ENCODE measurements around the gene KXD1.

DNA sequence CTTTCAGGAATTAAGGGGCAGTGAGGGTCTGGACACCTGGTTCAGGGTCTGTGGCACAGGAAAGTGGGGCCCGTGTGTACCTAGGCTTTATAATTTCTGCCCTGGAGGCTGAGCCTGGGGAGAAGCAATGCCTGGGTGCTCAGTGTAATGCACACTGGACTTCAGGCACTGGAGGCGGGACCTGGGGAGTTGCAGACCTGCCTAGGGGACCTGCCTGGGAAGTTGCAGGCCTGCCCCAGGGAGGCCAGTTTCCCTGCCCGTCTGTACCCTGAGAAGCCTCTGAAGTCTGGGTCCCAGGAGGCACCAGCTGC, 52.5 kb downstream of the KXD1 start:
- TF ChIP-seq, protein P1, sequence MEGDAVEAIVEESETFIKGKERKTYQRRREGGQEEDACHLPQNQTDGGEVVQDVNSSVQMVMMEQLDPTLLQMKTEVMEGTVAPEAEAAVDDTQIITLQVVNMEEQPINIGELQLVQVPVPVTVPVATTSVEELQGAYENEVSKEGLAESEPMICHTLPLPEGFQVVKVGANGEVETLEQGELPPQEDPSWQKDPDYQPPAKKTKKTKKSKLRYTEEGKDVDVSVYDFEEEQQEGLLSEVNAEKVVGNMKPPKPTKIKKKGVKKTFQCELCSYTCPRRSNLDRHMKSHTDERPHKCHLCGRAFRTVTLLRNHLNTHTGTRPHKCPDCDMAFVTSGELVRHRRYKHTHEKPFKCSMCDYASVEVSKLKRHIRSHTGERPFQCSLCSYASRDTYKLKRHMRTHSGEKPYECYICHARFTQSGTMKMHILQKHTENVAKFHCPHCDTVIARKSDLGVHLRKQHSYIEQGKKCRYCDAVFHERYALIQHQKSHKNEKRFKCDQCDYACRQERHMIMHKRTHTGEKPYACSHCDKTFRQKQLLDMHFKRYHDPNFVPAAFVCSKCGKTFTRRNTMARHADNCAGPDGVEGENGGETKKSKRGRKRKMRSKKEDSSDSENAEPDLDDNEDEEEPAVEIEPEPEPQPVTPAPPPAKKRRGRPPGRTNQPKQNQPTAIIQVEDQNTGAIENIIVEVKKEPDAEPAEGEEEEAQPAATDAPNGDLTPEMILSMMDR (IDR thresholded peaks at IDR 0.05), result no peak
- TF ChIP-seq POLR2AphosphoS5 (IDR thresholded peaks at IDR 0.05), result no peak
- TF ChIP-seq EP300 (IDR thresholded peaks at IDR 0.05), result no peak
- TF ChIP-seq POLR2A (IDR thresholded peaks at IDR 0.05), result no peak
